GM12891 (cell line): ENCODE measurements around the gene MXD3.

Source experiments
- POLR2A ChIP-seq: IDR thresholded peaks from 2 replicates; pipeline ENCODE4 v1.6.1; 2011; ENCODE audit warnings: low read depth, low read length, control low read depth
- POLR2AphosphoS5 ChIP-seq: IDR thresholded peaks from 2 replicates; pipeline ENCODE4 v1.6.1; 2011; ENCODE audit warnings: low read depth, low read length, control low read depth
- SPI1 ChIP-seq: IDR thresholded peaks from 2 replicates; pipeline ENCODE4 v1.6.1; 2011; ENCODE audit warnings: low read depth, low read length, control low read depth

DNA sequence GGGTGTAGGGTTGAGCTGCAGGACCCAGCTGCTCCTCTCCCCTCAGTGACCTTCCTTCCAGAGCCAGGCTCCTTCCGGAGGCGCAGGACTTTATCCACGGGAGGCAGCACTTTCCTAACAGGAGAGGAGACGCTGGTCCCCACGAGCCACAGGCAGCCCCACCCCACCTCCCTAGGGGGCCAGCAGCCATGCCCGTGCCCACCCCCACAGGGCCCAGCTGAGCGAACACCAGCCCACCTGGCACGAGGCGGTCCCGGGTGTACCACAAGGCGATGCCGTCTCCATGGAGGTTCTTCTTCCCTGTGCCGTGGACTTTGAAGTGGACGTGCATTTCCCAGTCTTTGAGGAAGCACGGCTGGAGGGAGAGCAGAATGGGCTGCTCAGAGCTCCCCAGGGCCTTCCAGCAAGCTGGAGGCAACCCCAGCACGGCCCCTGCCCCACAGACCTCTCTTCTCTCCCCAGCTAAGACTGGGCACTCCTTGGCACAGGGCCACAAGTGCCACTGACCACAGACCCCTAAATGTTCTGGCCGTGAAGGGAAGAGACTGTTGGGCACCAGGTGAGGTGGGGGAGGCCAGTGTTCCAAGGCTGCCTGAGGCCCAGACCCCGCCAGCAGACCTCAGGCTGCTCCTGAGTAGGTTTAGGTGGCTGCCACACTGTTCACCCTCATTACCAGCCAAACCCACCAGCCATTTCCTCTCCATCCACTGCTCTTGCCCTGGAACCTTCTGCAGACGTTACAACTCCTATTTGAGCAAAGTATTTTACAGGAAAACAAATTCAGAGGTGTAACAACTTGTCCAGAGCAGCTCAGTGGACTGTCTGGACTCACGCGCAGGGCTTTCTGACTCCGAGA is 26.8 kb upstream of the MXD3 start:
- no peak for TF ChIP-seq POLR2A
- no peak for TF ChIP-seq POLR2AphosphoS5
- TF ChIP-seq SPI1: no peak
